ENCODE results near the gene ATF4. TPM values are rescaled to one million over a fixed set of nuclear protein-coding genes. Genes with fewer than 3 reads are reported as not detected.

ATF4 gene
- total RNA-seq, 1 donor from 2014 or later, result 72.0 TPM

Other genes with a start within 250 kb of the ATF4 start
- gene RPL3, start 200.9 kb upstream of the ATF4 start, total RNA-seq, result 1,109 TPM
- 53.8 TPM for gene SYNGR1, start 170.6 kb upstream of the ATF4 start, total RNA-seq
- gene TAB1, start 120.8 kb upstream of the ATF4 start, total RNA-seq, result 15.2 TPM
- 25.6 TPM for gene MGAT3, start 63.5 kb upstream of the ATF4 start, total RNA-seq
- gene MIEF1, start 18.3 kb upstream of the ATF4 start, total RNA-seq, result 17.5 TPM
- 31.7 TPM for gene RPS19BP1, start 12.2 kb downstream of the ATF4 start, total RNA-seq
- 10.1 TPM for gene CACNA1I, start 50.2 kb downstream of the ATF4 start, total RNA-seq

Measured in temporal lobe (tissue), 1 donor.